D721Med (cell line): ENCODE measurements around the gene ZNF789.
"Not testable (repeated sequence)": the region's sequence is repeated elsewhere in the genome, so short reads cannot be mapped to it uniquely, and the experiment has no call there.

Source experiments
- DNase-seq: peaks from one replicate; pipeline ENCODE4 v3.0.0; 2011; ENCODE audit warnings: low spot score; ENCODE audit not compliant: insufficient read length
- FAIRE-seq: peaks from 2 replicates; lab custom pipeline; 2011; peaks lifted over from hg19 to GRCh38; lab: Jason Lieb, UNC
- CTCF ChIP-seq: IDR thresholded peaks from 2 replicates; pipeline ENCODE4 v1.5.1; 2012; ENCODE audit warnings: mild to moderate bottlenecking, control low read depth; ENCODE audit not compliant: insufficient read depth; ENCODE audit errors: missing control alignments

The ZNF789 gene

GRCh38 chr7:99498546-99498944, 25.9 kb downstream of the ZNF789 start:
- DNase-seq (no peak), FAIRE-seq (no peak)

GRCh38 chr7:99499371-99499720, 26.7 kb downstream of the ZNF789 start:
- no peak for TF ChIP-seq CTCF
- no peak for FAIRE-seq
- no peak for DNase-seq

More at GRCh38 chr7:99498546-99498944, 25.9 kb downstream of the ZNF789 start:
- no peak for TF ChIP-seq CTCF

- FAIRE-seq, result no peak
- peak; percentile 93 for DNase-seq
- no peak for TF ChIP-seq CTCF
Measured at GRCh38 chr7:99499721-99500636, 27.3 kb downstream of the ZNF789 start, which contains the start of gene ZNF394. Gene ZNF394 (minus strand): TSS chr7:99500281. CDS start chr7:99500093, 188 bp downstream.

DNA sequence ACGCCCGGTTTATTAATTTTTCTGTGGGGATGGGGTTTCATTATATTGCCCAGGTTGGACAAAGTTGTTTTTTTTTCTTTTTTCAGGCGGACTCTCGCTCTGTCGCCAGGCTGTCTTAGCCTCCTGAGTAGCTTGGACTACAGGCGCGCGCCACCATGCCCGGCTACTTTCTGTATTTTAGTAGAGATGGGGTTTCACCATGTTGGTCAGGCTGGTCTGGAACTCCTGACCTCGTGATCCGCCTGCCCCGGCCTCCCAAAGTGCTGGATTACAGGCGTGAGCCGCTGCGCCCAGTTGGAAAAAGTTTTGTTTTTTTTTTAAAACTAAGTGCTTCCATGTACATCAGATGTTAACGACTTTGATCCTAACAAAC, 27.9 kb downstream of the ZNF789 start:
- no peak for TF ChIP-seq CTCF
- FAIRE-seq (no peak), DNase-seq (no peak)

DNA sequence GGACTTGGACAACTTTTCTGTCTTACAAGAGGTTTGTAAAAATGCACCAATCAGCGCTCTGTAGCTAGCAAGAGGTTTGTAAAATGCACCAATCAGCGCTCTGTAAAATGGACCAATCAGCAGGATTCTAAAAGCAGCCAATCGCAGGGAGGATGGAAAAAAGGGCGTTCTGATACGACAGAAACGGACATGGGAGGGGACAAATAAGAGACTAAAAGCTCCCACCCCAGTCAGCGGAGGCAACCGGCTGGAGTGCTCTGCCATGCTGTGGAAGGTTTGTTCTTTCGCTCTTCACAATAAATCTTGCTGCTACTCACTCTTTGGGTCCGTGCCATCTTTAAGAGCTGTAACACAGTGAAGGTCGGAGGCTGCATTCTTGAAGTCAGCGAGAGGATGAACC, 28.5 kb downstream of the ZNF789 start:
- FAIRE-seq, DNase-seq: not testable (repeated sequence)

- FAIRE-seq (no peak), DNase-seq (peak; percentile 95)
- TF ChIP-seq CTCF, result no peak
Measured at GRCh38 chr7:99504281-99504602, 31.6 kb downstream of the ZNF789 start.

- peak; percentile 67 for DNase-seq
- TF ChIP-seq CTCF, result no peak
- no peak for FAIRE-seq
Measured at GRCh38 chr7:99504603-99505323, 32.1 kb downstream of the ZNF789 start, which contains the start of gene ZKSCAN5. Gene ZKSCAN5 (plus strand): TSS chr7:99504662. CDS start chr7:99506045, 1,383 bp downstream.
